Nephron progenitor cell (in vitro differentiated cells): ENCODE data around the gene CDKN2AIPNL.
"Not testable (repeated sequence)": the region's sequence is repeated elsewhere in the genome, so short reads cannot be mapped to it uniquely, and the experiment has no call there.

Source experiments
- DNase-seq: peaks from one replicate; pipeline ENCODE4 v3.0.0; 2021
- H3K27ac Mint-ChIP-seq: 2 replicates; pipeline ENCODE4 v1.8.0; 2021; ENCODE audit warnings: mild to moderate bottlenecking, moderate library complexity, mixed read lengths
- H3K27me3 Mint-ChIP-seq: 2 replicates; pipeline ENCODE4 v1.8.0; 2021; ENCODE audit warnings: mild to moderate bottlenecking, low read depth, mixed read lengths; ENCODE audit not compliant: poor library complexity
- H3K36me3 Mint-ChIP-seq: 2 replicates; pipeline ENCODE4 v1.8.0; 2021; ENCODE audit warnings: low read depth, mixed read lengths
- H3K4me1 Mint-ChIP-seq: 2 replicates; pipeline ENCODE4 v1.8.0; 2021; ENCODE audit warnings: mixed read lengths
- H3K4me3 Mint-ChIP-seq: 2 replicates; pipeline ENCODE4 v1.8.0; 2021; ENCODE audit warnings: mild to moderate bottlenecking, moderate library complexity, mixed read lengths
- H3K9me3 Mint-ChIP-seq: 2 replicates; pipeline ENCODE4 v1.8.0; 2021; ENCODE audit warnings: mild to moderate bottlenecking, moderate library complexity, mixed read lengths
- CTCF ChIP-seq: fragments of 200-600 bp; sonication (generic); IDR thresholded peaks from 2 replicates; pipeline ENCODE4 v1.5.0; 2021; ENCODE audit warnings: antibody characterized with exemption

CDKN2AIPNL gene

GRCh38 chr5:134430001-134430569 is 18.4 kb upstream of the CDKN2AIPNL start:
- no peak for TF ChIP-seq CTCF

GRCh38 chr5:134427540-134428041 is 15.9 kb upstream of the CDKN2AIPNL start:
- no peak overlapping the region for H3K4me3 Mint-ChIP-seq
- no peak overlapping the region for H3K27ac Mint-ChIP-seq
- no peak for DNase-seq

More at GRCh38 chr5:134430001-134430569, 18.4 kb upstream of the CDKN2AIPNL start:
- Mint-ChIP-seq H3K27me3 (peaks cover 22% of the 10 kb centered on the region), H3K4me1 (peaks cover 20% of the 10 kb centered on the region), H3K36me3 (no peaks in the 10 kb centered on the region), H3K27ac (no peak overlapping the region), H3K4me3 (no peak overlapping the region), H3K9me3 (no peaks in the 10 kb centered on the region)
- no peak for DNase-seq

GRCh38 chr5:134426361-134426760 is 14.7 kb upstream of the CDKN2AIPNL start:
- Mint-ChIP-seq H3K36me3 (no peaks in the 10 kb centered on the region), H3K27me3 (peaks cover 19% of the 10 kb centered on the region), H3K4me1 (peaks cover 13% of the 10 kb centered on the region), H3K4me3 (no peak overlapping the region), H3K9me3 (no peaks in the 10 kb centered on the region), H3K27ac (no peak overlapping the region)
- no peak for TF ChIP-seq CTCF
- no peak for DNase-seq

More at GRCh38 chr5:134427540-134428041, 15.9 kb upstream of the CDKN2AIPNL start:
- Mint-ChIP-seq H3K4me1 (peaks cover 13% of the 10 kb centered on the region), H3K9me3 (no peaks in the 10 kb centered on the region), H3K27me3 (peaks cover 22% of the 10 kb centered on the region), H3K36me3 (no peaks in the 10 kb centered on the region)
- TF ChIP-seq CTCF: no peak

- H3K27me3 Mint-ChIP-seq: peaks cover 12% of the 10 kb centered on the region
- peaks cover 6% of the 10 kb centered on the region for H3K9me3 Mint-ChIP-seq
- H3K27ac Mint-ChIP-seq: no peak overlapping the region
- H3K36me3 Mint-ChIP-seq: no peaks in the 10 kb centered on the region
- no peak for TF ChIP-seq CTCF
- H3K4me3 Mint-ChIP-seq: no peak overlapping the region
- DNase-seq: no peak
- H3K4me1 Mint-ChIP-seq: no peaks in the 10 kb centered on the region
Measured at GRCh38 chr5:134423376-134423775, 11.7 kb upstream of the CDKN2AIPNL start.

- Mint-ChIP-seq H3K27ac (no peak overlapping the region), H3K27me3 (peaks cover 9% of the 10 kb centered on the region), H3K9me3 (peaks cover 6% of the 10 kb centered on the region), H3K4me1 (no peaks in the 10 kb centered on the region), H3K36me3 (no peaks in the 10 kb centered on the region), H3K4me3 (no peak overlapping the region)
- no peak for TF ChIP-seq CTCF
- DNase-seq: no peak
Measured at GRCh38 chr5:134422791-134423365, 11.2 kb upstream of the CDKN2AIPNL start.

GRCh38 chr5:134421038-134421437 is 9.4 kb upstream of the CDKN2AIPNL start:
- not testable (repeated sequence) for DNase-seq, H3K9me3 Mint-ChIP-seq, H3K36me3 Mint-ChIP-seq, H3K4me3 Mint-ChIP-seq, H3K27ac Mint-ChIP-seq, H3K4me1 Mint-ChIP-seq, H3K27me3 Mint-ChIP-seq
